LoVo (cell line): ENCODE data around the gene USP37.
"Not testable (repeated sequence)": the region's sequence is repeated elsewhere in the genome, so short reads cannot be mapped to it uniquely, and the experiment has no call there.

Source experiments
- DNase-seq: peaks from one replicate; pipeline ENCODE4 v3.0.0-alpha.2; 2016; ENCODE audit warnings: low spot score

The USP37 gene

GRCh38 chr2:218568190-218569037, at the start of gene USP37, which contains the start of gene CNOT9:
Gene USP37 (minus strand): TSS chr2:218568351. CDS start chr2:218558653, 9,698 bp downstream.
Gene CNOT9 (plus strand): TSS chr2:218568839. CDS start chr2:218568955, 116 bp downstream.
- peak; percentile 99 for DNase-seq

GRCh38 chr2:218615868-218616315, 47.7 kb upstream of the USP37 start:
- DNase-seq: no peak

- DNase-seq: no peak
Measured at GRCh38 chr2:218607436-218608115, 39.4 kb upstream of the USP37 start, which contains the start of gene PLCD4. Gene PLCD4 (plus strand): TSS chr2:218607899. CDS start chr2:218615740, 7,841 bp downstream.

GRCh38 chr2:218605432-218605831, 37.3 kb upstream of the USP37 start:
- DNase-seq: no peak

- no peak for DNase-seq
Measured at GRCh38 chr2:218585541-218585940, 17.4 kb upstream of the USP37 start.

GRCh38 chr2:218583983-218584850, 16.1 kb upstream of the USP37 start:
- no peak for DNase-seq

GRCh38 chr2:218582076-218582475, 13.9 kb upstream of the USP37 start:
- no peak for DNase-seq

GRCh38 chr2:218578272-218578877, 10.2 kb upstream of the USP37 start:
- no peak for DNase-seq

GRCh38 chr2:218577482-218578220, 9.5 kb upstream of the USP37 start:
- DNase-seq: no peak

- no peak for DNase-seq
Measured at GRCh38 chr2:218576854-218577253, 8.7 kb upstream of the USP37 start.

GRCh38 chr2:218570850-218571249, 2.7 kb upstream of the USP37 start:
- no peak for DNase-seq

- peak; percentile 5 for DNase-seq
Measured at GRCh38 chr2:218569661-218570500, 1.7 kb upstream of the USP37 start.

GRCh38 chr2:218569038-218569431, 884 bp upstream of the USP37 start:
- peak; percentile 33 for DNase-seq

GRCh38 chr2:218567797-218568189, 358 bp downstream of the USP37 start:
- DNase-seq: no peak

GRCh38 chr2:218566296-218566695, 1.9 kb downstream of the USP37 start:
- no peak for DNase-seq

- DNase-seq: no peak
Measured at GRCh38 chr2:218564056-218564455, 4.1 kb downstream of the USP37 start.

GRCh38 chr2:218558986-218559385, 9.2 kb downstream of the USP37 start:
- no peak for DNase-seq

GRCh38 chr2:218557941-218558340, 10.2 kb downstream of the USP37 start:
- no peak for DNase-seq

- no peak for DNase-seq
Measured at GRCh38 chr2:218555527-218555926, 12.6 kb downstream of the USP37 start.

- DNase-seq: not testable (repeated sequence)
Measured at GRCh38 chr2:218554225-218554624, 13.9 kb downstream of the USP37 start.
